Thymus (tissue), 11 donors: ENCODE results near the gene SNAPC4. TPM values are rescaled to one million over a fixed set of nuclear protein-coding genes. Genes with fewer than 3 reads are reported as not detected.
"Not testable (repeated sequence)": the region's sequence is repeated elsewhere in the genome, so short reads cannot be mapped to it uniquely, and the experiment has no call there.

Source experiments
- DNase-seq, 9 donors: peaks; one replicate each; pipeline ENCODE4 v3.0.0-alpha.2; 2013; ENCODE audit warnings: low spot score in 9 of 9, low read depth in 6 of 9, missing footprints in 1 of 9
- H3K27ac ChIP-seq, 2 donors: one replicate each; pipeline ENCODE4 v1.5.1; 2013; ENCODE audit warnings: control low read depth in 1 of 2, low read depth in 1 of 2, low read length in 1 of 2, mild to moderate bottlenecking in 1 of 2, moderate library complexity in 1 of 2
- H3K27me3 ChIP-seq, 2 donors: one replicate each; pipeline ENCODE4 v1.5.1; 2013; ENCODE audit warnings: low read length in 1 of 2; ENCODE audit not compliant: control insufficient read depth in 2 of 2, insufficient read depth in 1 of 2
- H3K36me3 ChIP-seq, 2 donors: one replicate each; pipeline ENCODE4 v1.5.1; 2013; ENCODE audit warnings: low read length in 1 of 2, mild to moderate bottlenecking in 1 of 2, moderate library complexity in 1 of 2; ENCODE audit not compliant: control insufficient read depth in 2 of 2, insufficient read depth in 2 of 2
- H3K4me1 ChIP-seq, 2 donors: one replicate each; pipeline ENCODE4 v1.5.1; 2013; ENCODE audit warnings: low read length in 2 of 2; ENCODE audit not compliant: control insufficient read depth in 2 of 2, insufficient read depth in 2 of 2
- H3K4me3 ChIP-seq, 2 donors: one replicate each; pipeline ENCODE4 v1.5.1; 2013; ENCODE audit warnings: low read length in 2 of 2, control low read depth in 1 of 2, mild to moderate bottlenecking in 1 of 2
- H3K9me3 ChIP-seq, 2 donors: one replicate each; pipeline ENCODE4 v1.5.1; 2013; ENCODE audit warnings: low read length in 1 of 2, mild to moderate bottlenecking in 1 of 2; ENCODE audit not compliant: control insufficient read depth in 2 of 2, insufficient read depth in 1 of 2
- WGBS: extraction: QIAGEN DNeasy Blood & Tissue Kit; methylation state at CpG from one replicate; pipeline ENCODE4 v1.1.7; 2013; 5-methylcytosine and 5-hydroxymethylcytosine counted together
- polyA plus RNA-seq: library from polyadenylated mRNA; stranded (reverse); fragments of 200-250 nt; gene quantifications from one replicate; pipeline ENCODE4 v1.2.3, GENCODE V29; 2013
- total RNA-seq: library from RNA; stranded (reverse); fragments of 120-200 nt; gene quantifications from one replicate; pipeline ENCODE4 v1.2.4, GENCODE V29; 2013
- donor health status: healthy.

The SNAPC4 gene
- total and polyA plus RNA-seq, 2 donors = 2.1 to 11.3 TPM

GRCh38 chr9:136407061-136407460, 7.1 kb upstream of the SNAPC4 start:
- H3K36me3 ChIP-seq = peaks cover 39 to 45% of the 10 kb centered on the region in 2 donors
- peaks cover 15 to 27% of the 10 kb centered on the region in 2 donors for H3K4me1 ChIP-seq
- not testable (repeated sequence) for H3K27me3 ChIP-seq

GRCh38 chr9:136405904-136406303, 5.9 kb upstream of the SNAPC4 start:
- DNase-seq, H3K4me3 ChIP-seq, H3K27ac ChIP-seq, H3K9me3 ChIP-seq, H3K27me3 ChIP-seq: not testable (repeated sequence)
- WGBS = 96% methylated on average over 10 of the region's 10 CpGs
- Histone ChIP-seq H3K36me3 (peaks cover 44 to 50% of the 10 kb centered on the region in 2 donors), H3K4me1 (peaks cover 9 to 16% of the 10 kb centered on the region in 2 donors)

More at GRCh38 chr9:136407061-136407460, 7.1 kb upstream of the SNAPC4 start:
- not testable (repeated sequence) for H3K4me3 ChIP-seq, H3K9me3 ChIP-seq, H3K27ac ChIP-seq, DNase-seq
- WGBS = 98% methylated on average over 28 of the region's 28 CpGs

GRCh38 chr9:136405481-136405880, 5.5 kb upstream of the SNAPC4 start:
- DNase-seq = no peak
- H3K4me3 ChIP-seq = no peak overlapping the region
- H3K9me3 ChIP-seq = no peaks in the 10 kb centered on the region
- WGBS = 98% methylated on average over 7 of the region's 7 CpGs
- H3K27me3 ChIP-seq = no peaks in the 10 kb centered on the region
- peaks cover 12 to 20% of the 10 kb centered on the region in 2 donors for H3K4me1 ChIP-seq
- H3K27ac ChIP-seq = no peak overlapping the region
- peaks cover 44 to 50% of the 10 kb centered on the region in 2 donors for H3K36me3 ChIP-seq

GRCh38 chr9:136404801-136405136, 4.8 kb upstream of the SNAPC4 start:
- WGBS = 96% methylated on average over 14 of the region's 14 CpGs
- Histone ChIP-seq H3K36me3 (peaks cover 44 to 50% of the 10 kb centered on the region in 2 donors), H3K27ac (no peak overlapping the region), H3K4me1 (peaks cover 14 to 20% of the 10 kb centered on the region in 2 donors), H3K9me3 (no peaks in the 10 kb centered on the region), H3K27me3 (no peaks in the 10 kb centered on the region), H3K4me3 (no peak overlapping the region)
- DNase-seq = no peak

GRCh38 chr9:136403915-136404800, 4.2 kb upstream of the SNAPC4 start:
- DNase-seq = no peak
- peaks cover 11 to 18% of the 10 kb centered on the region in 2 donors for H3K4me1 ChIP-seq
- H3K27me3 ChIP-seq = peaks cover 0 to 2% of the 10 kb centered on the region in 2 donors
- no peak overlapping the region for H3K4me3 ChIP-seq
- 89% methylated on average over 32 of the region's 32 CpGs for WGBS
- peaks cover 44 to 50% of the 10 kb centered on the region in 2 donors for H3K36me3 ChIP-seq
- H3K27ac ChIP-seq = no peak overlapping the region
- no peaks in the 10 kb centered on the region for H3K9me3 ChIP-seq

GRCh38 chr9:136403538-136403914, 3.6 kb upstream of the SNAPC4 start:
- Histone ChIP-seq H3K9me3 (no peaks in the 10 kb centered on the region), H3K27ac (no peak overlapping the region), H3K36me3 (peaks cover 44 to 50% of the 10 kb centered on the region in 2 donors), H3K27me3 (peaks cover 0 to 2% of the 10 kb centered on the region in 2 donors), H3K4me1 (peaks cover 15 to 24% of the 10 kb centered on the region in 2 donors), H3K4me3 (no peak overlapping the region)
- 85% methylated on average over 5 of the region's 5 CpGs for WGBS
- DNase-seq = peak in 1 of 9 donors; percentile 28

GRCh38 chr9:136402067-136402466, 2.1 kb upstream of the SNAPC4 start:
- 97% methylated on average over 13 of the region's 13 CpGs for WGBS
- Histone ChIP-seq H3K27ac (no peak overlapping the region), H3K4me1 (peaks cover 15 to 24% of the 10 kb centered on the region in 2 donors), H3K27me3 (peaks cover 0 to 2% of the 10 kb centered on the region in 2 donors), H3K9me3 (no peaks in the 10 kb centered on the region), H3K36me3 (peaks cover 42 to 48% of the 10 kb centered on the region in 2 donors), H3K4me3 (no peak overlapping the region)
- DNase-seq = no peak

GRCh38 chr9:136401173-136401922, 1.4 kb upstream of the SNAPC4 start:
- Histone ChIP-seq H3K4me3 (no peak overlapping the region), H3K9me3 (no peaks in the 10 kb centered on the region), H3K27ac (no peak overlapping the region), H3K27me3 (peaks cover 0 to 2% of the 10 kb centered on the region in 2 donors), H3K4me1 (peaks cover 15 to 24% of the 10 kb centered on the region in 2 donors), H3K36me3 (peaks cover 44 to 51% of the 10 kb centered on the region in 2 donors)
- DNase-seq = no peak
- 97% methylated on average over 18 of the region's 18 CpGs for WGBS
